HG03135 (cell line): Measurements from ENCODE around the gene SSU72.

Source experiments
- ATAC-seq: cut with Tn5 transposase; IDR thresholded peaks from one replicate; pipeline ENCODE4 v1.9.1; 2021; ENCODE audit warnings: mild to moderate bottlenecking, moderate library complexity; ENCODE audit not compliant: unreplicated experiment

The SSU72 gene

DNA sequence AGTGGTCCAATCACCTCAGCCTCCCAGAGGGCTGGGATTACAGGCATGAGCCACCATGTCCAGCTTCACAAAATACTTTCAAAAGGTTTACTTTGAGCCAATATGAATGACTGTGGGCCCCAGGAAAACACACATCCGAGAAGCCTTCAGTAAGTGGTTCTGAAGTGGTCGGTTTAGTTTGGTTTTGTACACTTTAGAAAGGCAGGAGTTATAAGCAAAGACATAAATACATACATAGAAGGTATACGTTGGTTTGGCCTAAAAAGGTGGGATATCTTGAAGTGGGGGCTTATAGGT is 37.4 kb upstream of the SSU72 start:
- ATAC-seq, result no peak

DNA sequence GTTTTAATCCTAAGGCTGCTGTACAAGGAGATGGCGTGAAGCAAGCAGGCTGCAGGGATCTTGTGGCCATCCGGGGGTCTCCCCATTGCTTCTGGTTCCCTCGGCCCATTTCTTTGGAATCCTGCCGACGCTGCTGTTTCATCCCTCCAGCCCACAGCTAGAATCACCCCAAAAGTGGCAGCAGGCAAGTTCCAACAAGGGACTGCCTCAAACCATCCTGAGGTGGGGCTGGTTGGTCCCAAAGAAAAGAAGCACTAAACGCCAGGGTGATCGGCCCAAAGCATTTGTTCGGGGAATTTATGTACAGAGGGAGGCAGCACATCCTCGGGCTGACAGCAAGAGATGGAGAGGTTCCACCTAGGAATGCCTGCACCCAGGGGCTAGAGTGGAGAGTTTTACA is 36.1 kb upstream of the SSU72 start:
- no peak for ATAC-seq

DNA sequence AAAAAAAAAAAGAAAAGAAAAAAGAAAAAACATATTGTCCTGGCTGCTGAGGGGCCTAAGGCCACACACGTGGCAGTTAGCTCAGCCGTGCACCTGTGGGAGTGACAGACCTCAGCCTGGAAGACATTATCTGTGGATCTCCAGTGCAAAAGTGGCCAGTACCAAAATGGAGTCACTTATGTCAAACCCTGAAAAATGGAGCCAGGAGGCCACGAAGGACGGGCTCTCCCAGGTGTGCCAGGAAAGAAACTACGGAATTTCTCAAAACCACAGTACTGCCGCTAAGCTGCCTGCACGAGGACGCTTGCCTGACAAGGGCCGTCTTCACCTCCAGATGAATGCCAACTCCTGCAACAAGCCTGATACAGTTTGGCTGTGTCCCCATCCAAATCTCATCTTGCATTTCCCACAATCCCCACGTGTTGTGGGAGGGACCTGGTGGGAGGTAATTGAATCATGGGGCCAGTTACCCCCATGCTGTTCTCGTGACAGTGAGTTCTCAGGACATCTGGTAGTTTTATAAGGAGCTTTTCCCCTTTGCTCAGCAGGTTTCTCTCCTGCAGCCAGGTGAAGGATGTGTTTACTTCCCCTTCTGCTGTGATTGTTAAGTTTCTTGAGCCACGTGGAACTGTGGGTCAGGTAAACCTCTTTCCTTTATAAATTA is 35.3 kb upstream of the SSU72 start:
- ATAC-seq, result no peak

DNA sequence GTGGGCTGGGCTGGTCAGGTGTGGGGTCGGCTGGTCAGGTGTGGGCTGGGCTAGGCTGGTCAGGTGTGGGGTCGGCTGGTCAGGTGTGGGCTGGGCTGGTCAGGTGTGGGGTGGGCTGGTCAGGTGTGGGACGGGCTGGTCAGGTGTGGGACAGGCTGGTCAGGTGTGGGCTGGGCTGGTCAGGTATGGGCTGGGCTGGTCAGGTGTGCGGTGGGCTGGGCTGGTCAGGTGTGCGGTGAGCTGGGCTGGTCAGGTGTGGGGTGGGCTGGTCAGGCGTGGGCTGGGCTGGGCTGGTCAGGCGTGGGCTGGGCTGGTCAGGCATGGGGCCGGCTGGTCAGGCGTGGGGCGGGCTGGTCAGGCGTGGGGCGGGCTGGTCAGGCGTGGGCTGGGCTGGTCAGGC is 31.6 kb upstream of the SSU72 start:
- ATAC-seq, result no peak

DNA sequence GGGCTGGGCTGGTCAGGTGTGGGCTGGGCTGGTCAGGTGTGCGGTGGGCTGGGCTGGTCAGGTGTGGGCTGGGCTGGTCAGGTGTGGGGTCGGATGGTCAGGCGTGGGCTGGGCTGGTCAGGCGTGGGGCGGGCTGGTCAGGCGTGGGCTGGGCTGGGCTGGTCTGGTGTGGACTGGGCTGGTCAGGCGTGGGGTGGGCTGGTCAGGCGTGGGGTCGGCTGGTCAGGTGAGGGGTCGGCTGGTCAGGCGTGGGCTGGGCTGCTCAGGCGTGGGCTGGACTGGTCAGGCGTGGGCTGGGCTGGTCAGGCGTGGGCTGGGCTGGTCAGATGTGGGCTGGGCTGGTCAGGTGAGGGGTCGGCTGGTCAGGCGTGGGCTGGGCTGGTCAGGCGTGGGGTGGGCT is 31.1 kb upstream of the SSU72 start:
- ATAC-seq, result no peak

DNA sequence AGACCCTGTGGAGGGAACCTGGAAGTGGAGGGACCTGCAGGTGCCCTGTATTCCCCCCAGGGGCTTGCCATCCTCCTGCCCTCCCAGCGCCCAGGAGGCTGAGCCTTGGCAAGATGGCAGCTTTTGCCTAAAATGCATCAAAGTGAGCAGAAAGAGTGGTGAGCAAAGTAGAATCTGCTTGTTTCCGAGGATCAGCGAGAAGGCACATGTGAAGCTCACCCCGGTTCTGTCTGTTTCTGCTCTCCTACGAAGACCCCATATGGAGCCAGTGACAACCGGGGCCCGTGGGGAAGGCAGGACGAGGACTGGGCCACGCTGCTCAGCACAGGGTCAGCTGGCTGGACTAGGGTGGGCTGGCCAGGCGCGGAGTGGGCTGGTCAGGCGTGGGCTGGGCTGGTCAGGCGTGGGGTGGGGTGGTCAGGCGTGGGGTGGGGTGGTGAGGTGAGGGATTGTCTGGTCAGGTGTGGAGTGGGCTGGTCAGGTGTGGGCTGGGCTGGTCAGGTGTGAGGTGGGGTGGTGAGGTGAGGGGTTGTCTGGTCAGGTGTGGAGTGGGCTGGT is 30.4 kb upstream of the SSU72 start:
- no peak for ATAC-seq

DNA sequence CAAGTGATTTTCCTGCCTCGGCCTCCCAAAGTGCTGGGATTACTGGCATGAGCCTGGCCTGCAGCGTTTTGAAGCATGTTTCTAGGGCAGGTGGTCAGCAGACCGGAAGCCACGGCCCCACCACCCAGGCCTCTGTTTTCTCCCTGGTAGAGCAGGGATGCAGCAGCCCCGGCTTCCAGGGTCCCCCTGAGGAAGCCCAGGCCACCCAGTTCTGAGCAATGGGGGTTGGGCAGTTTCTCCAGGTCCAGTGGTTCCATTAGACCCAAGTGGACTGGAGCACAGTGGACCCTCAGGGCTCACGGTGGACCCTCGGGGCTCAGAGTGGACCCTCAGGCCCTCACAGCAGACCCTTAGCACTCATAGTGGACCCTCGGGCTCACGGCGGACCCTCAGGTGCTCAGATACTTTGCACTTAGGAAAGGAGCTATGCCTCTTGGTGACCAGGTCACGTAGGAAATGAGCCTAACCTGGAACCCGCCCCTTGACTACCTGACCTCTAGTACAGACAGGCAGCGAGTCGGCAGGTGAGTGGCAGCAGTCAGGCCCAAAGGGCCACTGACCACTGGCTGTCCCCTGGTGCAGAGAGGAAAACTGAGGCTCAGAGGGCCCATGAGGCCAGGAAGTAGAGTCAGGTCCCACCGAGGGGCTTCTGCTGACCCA is 29.8 kb upstream of the SSU72 start:
- ATAC-seq, result no peak

DNA sequence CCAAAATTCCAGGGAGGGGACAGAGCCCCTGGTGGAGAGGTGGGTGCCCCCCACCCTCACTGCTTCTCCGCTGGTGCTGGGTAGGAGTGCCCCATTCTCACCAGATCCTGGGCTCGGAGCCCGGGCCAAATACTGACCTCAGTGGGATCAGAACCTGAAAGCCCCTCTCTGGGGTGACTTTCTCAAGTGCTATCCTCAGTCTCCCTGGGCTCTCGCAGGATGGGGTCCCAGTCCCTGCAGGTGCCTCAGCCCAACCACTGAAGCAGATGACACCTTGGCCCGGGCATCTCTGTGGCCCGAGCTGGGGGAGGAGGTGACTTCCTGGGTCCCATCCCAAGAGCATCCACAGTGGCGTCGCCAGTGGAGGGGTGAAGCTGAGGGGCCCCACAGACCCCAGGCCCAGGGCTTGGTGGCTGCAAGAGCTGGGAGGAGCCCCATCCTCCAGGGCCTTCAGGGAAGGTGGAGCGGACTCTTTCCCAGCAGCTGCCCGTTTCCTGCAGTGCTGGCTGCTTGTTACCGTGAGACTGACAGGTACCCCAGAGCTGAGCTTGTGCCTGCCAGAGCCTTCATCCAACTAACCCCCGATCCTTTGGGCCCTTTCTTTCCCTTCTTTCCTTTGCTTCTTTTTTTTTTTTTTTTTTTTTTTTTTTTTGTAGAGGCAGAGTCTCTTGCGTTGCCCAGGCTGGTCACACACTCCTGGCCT is 29.2 kb upstream of the SSU72 start:
- ATAC-seq, result no peak

DNA sequence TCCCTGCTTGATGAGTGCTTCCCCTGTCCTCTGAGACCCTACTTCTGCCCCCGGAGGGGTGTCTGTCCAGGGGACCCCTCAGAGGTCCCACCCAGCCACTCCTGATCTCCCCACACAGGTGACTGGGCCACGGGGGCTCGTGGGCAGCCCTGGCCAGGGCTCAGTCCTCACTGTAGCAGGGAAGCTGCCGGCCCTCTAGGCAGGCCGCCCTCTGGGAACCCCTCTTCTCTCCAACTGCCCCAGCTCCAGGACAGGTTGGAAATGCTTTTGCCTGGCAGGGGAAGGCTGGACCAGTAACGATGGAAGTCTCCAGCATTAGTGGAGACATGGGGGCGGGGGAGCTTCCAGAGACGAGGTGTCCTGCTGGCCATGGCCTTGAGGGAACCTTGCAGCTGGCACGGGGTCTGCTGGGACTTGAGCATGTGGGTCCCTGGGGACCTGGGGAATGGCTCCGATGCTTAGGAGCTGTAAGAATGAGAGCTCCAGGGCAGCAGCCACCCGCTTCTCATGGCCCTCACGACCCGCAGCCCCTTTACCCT is 28.4 kb upstream of the SSU72 start:
- no peak for ATAC-seq

DNA sequence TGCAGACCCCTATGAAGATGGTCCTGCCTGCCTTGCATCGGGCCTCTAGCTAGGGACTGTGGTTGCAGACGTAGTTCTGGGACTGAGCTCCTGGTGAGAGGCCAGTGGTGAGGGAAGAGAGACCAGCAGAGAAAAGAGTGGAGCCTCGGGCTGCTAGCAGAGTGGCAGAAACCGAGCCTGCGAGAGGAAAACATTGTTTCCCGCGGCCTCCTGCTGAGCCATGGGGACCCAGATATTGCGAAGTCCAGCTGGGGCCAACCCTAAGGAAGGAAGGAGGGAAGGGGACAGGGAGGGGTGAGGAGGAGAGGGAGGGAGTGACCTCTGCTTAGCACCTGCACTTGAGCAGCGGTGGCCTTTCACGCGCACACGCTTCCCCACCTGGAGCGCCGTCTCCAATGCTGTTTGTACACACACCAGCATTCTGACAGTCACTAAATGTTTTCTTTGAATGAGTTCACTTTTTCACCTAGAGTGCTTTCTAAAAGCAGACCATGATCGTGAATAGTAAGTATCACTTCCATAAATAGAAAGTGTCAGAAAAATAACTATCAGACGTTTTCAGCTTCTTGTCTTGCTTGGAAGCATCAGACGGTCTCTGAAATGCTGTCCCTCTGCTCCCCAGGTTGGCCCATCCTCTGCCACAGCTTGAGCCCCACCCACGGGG is 27.8 kb upstream of the SSU72 start:
- no peak for ATAC-seq

DNA sequence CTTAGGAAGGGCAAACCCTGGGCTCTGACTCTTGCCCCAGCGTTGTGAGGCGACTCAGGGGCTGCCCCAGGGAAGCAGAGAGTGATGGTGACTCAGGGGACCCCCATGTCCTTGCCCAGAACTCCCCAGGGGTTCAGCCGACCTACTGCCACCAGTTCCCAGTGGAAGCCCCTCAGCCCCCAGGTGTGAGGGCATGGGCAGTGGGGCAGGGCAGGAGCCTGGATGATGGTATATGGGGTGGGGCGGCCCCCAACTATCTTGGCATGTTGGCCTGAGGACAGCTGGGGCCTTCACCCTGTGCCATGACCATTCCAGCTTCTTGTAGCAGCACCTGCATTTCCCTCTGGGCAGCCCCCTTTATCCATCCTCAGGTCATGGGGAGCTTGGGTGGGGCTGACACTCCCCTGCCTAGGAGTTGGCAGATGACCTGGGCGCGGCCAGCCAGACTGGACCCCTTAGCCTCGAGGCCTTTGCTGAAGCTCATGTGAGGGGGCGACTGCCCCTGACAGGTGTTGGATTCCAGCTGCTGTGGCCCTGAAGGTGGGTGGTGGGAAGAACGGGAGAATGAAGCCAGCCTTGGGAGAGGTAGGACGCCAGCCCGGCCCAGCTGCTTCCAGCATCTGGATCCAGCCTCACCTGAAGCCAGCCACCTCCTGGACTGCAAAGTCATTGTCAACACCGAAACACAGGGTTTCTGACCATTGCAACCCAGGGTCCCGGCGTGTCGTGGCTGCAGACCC is 27.1 kb upstream of the SSU72 start:
- no peak for ATAC-seq

DNA sequence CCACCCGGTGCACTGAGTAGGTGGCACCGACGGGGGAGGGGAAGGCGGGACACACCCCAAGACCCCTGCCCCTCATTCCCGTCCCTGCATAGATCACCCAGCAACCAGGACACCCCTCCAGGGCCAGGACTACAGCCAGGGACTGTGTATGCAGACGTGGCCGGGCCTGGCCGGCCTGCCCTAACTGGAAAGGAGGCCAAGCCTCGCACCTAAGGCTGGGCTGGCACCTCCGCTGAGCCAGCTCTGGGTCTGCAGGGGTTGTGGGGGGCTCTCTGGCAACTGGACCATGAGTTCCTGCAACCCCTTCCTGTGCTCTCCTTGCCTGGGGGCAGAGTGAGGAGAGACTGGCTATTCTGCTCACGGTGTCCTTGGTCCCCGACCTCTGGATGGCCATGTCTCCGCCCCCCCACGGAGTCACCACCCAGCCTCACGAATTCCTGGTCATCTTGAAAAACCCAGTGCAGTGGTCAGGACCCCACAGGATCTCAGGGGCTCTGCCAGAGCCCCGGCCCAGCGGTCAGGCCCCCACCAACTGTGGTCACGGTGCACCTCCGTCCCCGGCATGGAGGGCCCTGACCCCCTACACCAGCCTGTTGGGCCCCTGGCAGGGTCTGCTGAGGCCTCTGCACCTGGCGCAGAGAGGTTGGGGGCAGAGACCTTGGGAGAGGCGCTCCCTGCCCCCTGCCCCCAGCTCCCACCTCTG is 26.3 kb upstream of the SSU72 start:
- no peak for ATAC-seq

DNA sequence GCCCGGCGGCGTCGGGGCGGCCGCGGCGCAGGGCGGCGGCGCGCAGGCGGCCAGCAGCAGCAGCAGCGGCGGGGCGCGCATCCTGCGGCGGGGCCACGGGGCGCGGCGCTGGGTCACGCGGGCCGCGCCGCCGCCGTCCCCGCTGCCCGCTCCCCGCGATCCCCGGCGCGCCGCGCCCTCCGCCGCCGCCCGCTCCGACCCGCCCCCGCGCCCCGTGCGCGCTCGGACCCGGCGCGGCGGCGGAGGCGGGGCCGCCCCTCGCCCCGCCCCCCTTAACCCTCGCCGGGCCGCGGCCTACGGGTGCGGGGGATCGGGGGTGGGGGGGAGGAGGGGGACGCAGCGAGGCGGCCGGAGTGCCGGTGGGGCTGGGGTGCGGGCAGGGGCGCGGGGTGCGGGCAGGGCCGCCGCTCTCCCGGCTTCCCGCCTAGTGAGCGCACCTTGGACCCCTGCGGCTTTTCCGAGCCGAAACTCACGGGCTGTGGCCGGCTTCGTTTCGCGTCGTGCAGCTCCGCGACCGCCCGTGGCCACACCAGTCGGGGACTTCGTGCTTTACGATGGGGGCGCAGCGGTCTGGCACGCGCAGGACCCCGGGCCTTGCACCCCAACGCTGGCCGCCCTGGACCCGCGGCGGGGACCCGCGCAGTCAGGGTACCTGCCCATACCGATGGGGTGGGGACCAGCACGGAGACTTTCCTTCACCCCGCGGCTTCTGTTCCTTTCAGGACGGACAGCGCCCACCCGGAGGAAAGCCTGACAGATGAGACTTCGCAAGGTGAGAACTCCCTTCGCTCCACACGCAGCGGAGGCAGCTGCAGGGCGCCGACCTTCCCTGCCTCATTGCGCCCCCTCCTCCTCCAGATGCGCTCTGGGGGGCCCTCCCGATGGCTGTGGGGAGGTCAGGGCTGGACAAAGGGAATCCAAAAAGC is 25.5 kb upstream of the SSU72 start, which contains the start of gene FNDC10:
FNDC10 (minus strand) TSS at position 201 of the 926 bp plus-strand sequence; CDS start at position 81, 120 bp downstream.
- no peak for ATAC-seq

DNA sequence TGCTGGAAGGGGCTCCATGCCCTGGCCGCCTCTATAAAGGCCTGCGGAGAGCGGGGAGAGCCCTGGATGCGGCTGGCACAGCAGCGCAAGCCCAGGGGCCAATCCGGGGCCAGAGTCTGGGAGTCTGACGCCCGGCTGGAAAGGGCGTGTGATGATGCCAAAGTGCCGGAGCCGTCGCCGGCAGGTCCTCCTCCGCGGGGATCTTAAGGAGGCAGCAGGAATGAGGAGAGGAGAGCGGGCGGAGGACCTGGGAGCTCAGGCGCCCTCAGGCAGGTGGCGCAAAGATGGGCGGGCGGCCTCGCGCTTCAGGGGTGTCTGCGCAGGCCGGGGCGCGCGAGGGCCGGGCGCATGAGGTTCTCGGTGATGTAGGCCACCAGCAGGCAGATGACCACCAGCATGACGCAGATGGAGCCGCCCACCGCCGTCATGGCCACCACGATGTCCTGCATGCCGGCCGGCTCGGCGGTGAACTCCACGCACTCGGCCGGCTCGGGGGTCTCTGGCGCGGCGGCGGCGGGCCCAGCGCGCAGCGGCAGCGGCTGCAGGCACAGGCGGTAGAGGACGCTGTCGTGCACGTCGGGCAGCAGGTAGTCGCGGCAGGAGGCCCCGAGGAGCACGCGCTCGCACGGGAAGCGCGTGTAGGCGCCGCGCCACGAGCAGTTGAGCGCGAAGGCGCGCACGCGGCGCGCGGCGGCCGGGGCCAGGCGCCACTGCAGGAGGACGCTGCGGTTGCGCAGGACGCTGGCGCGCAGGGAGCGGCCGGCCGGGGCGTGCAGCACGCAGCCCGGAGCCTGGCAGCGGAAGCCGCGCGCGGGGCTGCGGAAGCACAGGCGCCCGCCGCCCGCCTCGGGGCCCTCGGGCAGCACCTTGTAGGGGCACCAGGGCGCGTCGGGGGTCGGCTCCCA is 24.6 kb upstream of the SSU72 start:
- no peak for ATAC-seq

DNA sequence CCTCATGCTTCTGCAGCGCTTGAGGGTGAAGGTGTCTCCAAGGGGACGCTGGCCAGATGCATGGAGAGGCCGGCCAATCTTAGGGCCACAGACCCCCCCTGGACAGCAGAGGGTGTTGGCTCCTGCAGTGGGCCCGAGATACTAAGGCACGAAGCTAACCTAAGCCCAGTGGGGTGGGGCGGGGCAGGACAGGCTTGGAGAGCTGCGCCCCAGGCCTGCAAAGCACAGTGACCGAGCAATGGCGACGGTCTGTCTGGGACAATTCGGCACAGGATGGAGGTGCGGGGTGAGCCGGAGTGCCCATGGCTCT is 24.0 kb upstream of the SSU72 start:
- ATAC-seq, result no peak

DNA sequence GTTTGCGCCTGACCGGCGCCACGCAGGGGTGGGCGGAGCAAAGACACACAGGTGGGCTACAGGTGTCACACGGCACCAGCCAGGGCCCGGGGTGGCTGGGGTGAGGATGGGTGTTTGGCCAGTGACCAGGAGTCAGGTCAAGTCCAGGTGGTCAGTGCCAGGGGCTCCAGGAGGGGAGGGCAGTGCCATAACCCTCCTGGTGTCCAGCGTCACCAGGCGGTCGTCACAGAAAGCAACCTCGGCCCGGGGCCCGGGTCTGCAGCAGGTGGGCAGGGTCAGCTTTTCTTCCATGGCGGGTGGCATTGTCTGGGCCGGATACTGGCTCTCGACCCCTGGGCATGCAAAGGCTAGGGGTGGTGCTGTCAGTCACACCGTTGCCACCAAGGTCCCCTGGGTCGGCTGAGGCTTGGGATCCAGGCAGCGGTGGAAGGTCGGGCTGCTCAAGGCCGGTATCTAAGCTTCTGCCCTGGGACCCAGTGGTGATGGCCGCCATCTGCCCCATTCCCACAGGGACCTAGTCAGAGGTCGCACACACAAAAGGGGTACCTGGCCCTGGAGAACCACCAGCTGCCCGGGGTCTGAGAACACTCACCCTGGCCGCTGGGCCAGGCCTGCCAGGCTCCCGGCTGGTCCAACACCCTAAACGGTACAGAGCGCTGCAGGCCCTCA is 23.5 kb upstream of the SSU72 start:
- ATAC-seq, result no peak

DNA sequence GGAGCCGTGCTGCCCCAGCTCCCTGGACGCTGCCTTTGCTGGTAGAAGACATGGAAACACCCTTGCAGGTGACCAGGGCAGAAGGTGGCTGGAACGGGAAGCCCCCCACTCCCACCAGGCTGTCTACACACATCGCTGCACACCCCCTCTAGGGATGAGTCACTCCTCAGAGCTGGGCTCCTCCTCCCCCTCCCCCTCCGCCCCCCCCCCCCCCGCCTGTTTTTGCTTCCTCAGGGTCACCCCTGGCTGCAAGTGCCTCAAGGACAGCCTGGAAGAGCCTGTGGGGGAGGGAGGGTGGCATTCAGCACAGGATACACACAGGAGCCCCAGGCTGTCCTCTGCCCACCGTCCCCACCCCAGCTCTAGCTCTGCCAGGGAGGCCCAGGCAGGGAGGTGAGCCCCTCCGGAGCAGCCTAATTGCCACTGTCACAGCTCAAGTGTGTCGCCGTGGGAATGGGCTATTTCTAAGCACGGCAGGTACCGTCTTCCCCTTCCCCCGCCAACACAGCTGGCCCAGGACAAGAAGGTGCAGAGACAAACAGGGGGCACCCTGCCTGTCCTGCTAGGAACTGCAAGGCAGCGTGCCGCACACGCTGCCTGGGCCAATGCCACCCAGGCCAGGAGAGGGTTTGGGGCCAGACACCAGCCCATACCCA is 22.7 kb upstream of the SSU72 start:
- no peak for ATAC-seq
